ENCODE results near the gene ZDHHC8. TPM values are rescaled to one million over a fixed set of nuclear protein-coding genes. Genes with fewer than 3 reads are reported as not detected.

ZDHHC8 gene
- total RNA-seq, 1 experiment from 2014 or later, result 78.4 TPM

DNA sequence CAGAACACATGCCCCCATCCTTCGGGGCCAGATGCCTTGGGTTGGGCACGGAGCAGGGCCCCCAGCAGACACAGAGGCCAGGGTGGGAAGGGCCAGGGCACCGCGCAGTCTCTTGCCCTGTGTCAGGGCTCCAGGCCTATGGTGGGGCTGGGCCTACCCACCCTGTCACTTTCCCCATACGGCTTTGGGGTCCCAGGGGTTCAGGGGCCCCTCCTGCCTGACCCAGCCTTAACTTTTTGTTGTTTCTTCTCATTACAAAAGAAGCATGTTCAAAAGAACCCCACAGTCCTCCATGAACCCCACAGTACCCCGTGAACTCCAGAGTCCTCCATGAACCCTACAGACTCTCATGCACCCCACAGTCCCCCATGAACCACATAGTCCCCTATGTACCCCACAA is 52.2 kb downstream of the ZDHHC8 start:
- no peak for DNase-seq
- no peaks in the 10 kb centered on the region for H3K4me1 Mint-ChIP-seq (ENCODE audit: low read depth, unreplicated experiment)
- H3K9me3 Mint-ChIP-seq (ENCODE audit: low read depth, unreplicated experiment), result no peaks in the 10 kb centered on the region
- no peaks in the 10 kb centered on the region for H3K36me3 Mint-ChIP-seq (ENCODE audit: insufficient read depth, unreplicated experiment)
- BruUV-seq (replicated peaks), result no TSS peak
- intact Hi-C loops (cut with micrococcal nuclease; ENCODE audit: unreplicated experiment), result no loop called here
- TF ChIP-seq, protein P1, sequence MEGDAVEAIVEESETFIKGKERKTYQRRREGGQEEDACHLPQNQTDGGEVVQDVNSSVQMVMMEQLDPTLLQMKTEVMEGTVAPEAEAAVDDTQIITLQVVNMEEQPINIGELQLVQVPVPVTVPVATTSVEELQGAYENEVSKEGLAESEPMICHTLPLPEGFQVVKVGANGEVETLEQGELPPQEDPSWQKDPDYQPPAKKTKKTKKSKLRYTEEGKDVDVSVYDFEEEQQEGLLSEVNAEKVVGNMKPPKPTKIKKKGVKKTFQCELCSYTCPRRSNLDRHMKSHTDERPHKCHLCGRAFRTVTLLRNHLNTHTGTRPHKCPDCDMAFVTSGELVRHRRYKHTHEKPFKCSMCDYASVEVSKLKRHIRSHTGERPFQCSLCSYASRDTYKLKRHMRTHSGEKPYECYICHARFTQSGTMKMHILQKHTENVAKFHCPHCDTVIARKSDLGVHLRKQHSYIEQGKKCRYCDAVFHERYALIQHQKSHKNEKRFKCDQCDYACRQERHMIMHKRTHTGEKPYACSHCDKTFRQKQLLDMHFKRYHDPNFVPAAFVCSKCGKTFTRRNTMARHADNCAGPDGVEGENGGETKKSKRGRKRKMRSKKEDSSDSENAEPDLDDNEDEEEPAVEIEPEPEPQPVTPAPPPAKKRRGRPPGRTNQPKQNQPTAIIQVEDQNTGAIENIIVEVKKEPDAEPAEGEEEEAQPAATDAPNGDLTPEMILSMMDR (IDR thresholded peaks at IDR 0.05; ENCODE audit: unreplicated experiment), result no peak
- no peak overlapping the region for H3K4me3 Mint-ChIP-seq (ENCODE audit: low read depth, unreplicated experiment)
- no peak overlapping the region for H3K27ac Mint-ChIP-seq (ENCODE audit: unreplicated experiment)
- CTCF ChIA-PET, result no interaction called here
- peaks cover 63% of the 10 kb centered on the region for H3K27me3 Mint-ChIP-seq (ENCODE audit: unreplicated experiment)

DNA sequence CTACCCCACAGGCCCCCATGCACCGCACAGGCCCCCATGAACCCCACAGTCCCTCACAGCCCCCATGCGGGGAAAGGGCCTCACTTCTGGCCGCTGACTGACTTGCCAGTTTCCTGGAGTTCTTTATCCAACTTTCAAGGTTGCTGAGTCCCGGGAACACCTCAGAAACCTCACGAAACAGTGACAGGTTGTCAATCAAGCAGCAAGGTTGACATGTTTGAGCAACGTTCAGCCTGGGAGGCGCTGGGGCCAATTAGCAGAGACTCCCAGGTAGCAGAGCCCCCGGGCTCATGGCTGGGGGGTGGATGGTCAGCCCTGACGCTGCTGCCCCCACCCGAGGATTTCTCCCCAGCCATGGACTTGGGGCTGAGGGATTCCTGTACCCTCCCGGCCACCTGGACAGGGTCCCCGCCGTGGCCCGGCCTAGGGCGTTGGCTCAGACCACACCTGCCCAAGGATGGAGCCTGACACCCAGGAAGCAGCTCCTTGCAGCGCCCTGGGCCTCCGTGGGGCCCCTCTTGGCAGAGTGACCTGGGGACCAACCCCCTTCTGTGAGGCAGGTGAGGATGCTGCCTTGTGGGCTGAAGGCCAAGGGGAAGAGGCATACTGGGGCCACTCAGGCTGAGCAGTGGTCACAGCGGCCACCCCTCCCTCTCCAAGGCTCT is 53.0 kb downstream of the ZDHHC8 start:
- DNase-seq, result no peak
- Mint-ChIP-seq H3K27ac (ENCODE audit: unreplicated experiment) (no peak overlapping the region), H3K36me3 (ENCODE audit: insufficient read depth, unreplicated experiment) (no peaks in the 10 kb centered on the region), H3K9me3 (ENCODE audit: low read depth, unreplicated experiment) (no peaks in the 10 kb centered on the region), H3K4me3 (ENCODE audit: low read depth, unreplicated experiment) (no peak overlapping the region), H3K27me3 (ENCODE audit: unreplicated experiment) (peaks cover 60% of the 10 kb centered on the region), H3K4me1 (ENCODE audit: low read depth, unreplicated experiment) (no peaks in the 10 kb centered on the region)
- intact Hi-C loops (cut with micrococcal nuclease; ENCODE audit: unreplicated experiment), result no loop called here
- no TSS peak for BruUV-seq (replicated peaks)
- TF ChIP-seq, protein P1 (IDR thresholded peaks at IDR 0.05; ENCODE audit: unreplicated experiment), result no peak
- CTCF ChIA-PET, result no interaction called here

DNA sequence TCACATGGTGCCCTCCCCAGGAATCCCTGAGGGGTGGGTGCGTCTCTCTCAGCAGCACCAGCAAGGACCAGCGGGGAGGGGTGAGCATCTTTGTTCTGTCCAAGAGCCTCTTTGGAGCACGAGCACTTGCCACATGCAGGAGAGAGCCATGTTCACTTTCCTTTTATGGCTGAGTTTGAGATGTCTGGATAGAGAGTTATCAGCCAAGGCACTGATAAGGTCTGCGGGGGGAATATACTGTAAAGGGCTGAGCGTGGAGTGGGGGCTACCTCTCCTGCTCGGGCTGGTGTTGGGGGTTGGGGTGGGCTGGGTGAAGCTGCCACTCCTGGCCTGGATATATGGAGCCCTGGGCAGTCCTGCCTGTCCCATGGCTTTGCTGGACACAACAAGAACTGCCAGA is 54.1 kb downstream of the ZDHHC8 start:
- no peaks in the 10 kb centered on the region for H3K36me3 Mint-ChIP-seq (ENCODE audit: insufficient read depth, unreplicated experiment)
- DNase-seq, result no peak
- no TSS peak for BruUV-seq (replicated peaks)
- TF ChIP-seq, protein P1 (IDR thresholded peaks at IDR 0.05; ENCODE audit: unreplicated experiment), result no peak
- no peak overlapping the region for H3K4me3 Mint-ChIP-seq (ENCODE audit: low read depth, unreplicated experiment)
- intact Hi-C loops (cut with micrococcal nuclease; ENCODE audit: unreplicated experiment), result no loop called here
- CTCF ChIA-PET, result no interaction called here
- peaks cover 60% of the 10 kb centered on the region for H3K27me3 Mint-ChIP-seq (ENCODE audit: unreplicated experiment)
- no peaks in the 10 kb centered on the region for H3K4me1 Mint-ChIP-seq (ENCODE audit: low read depth, unreplicated experiment)
- no peak overlapping the region for H3K27ac Mint-ChIP-seq (ENCODE audit: unreplicated experiment)
- H3K9me3 Mint-ChIP-seq (ENCODE audit: low read depth, unreplicated experiment), result no peaks in the 10 kb centered on the region

DNA sequence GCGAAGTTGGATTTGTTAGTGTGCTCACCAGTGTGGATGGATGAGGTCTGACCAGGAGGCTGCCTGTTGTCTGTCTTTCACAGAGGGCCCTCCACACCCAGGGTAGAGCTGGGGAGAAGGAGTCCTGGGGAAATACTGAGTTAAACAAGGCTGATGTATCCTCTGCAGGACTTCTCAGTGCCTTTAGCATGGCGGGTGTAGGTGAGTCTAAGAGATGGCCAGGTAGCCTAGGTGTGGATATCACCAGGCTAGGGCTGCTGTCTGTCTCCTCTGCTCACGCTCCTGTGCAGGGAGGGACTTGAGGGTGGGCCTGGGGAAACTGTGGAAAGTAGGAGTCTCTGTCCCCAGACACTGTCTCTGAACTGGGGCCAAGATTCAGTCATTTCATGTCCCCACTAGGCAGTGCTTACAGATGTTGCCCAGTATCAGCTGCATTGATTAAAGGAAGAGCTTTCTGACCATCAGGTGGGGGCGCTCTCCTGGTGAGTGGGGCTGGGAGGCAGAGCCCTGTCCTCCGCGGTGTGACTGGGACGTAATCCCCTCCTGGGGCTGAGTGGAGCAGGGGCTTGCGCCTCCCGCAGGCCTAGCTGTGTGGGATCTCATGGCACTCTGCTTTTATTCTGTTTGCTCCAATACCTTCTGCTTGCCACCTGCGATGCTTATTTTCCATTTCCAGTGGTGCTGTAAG is 54.7 kb downstream of the ZDHHC8 start:
- no peak for DNase-seq
- CTCF ChIA-PET, result interaction anchor here (1.2 kb wide), 1 partner anchor 11 kb away, joined by 3 read pairs; no protein-coding TSS in a partner anchor

More for the DNA sequence above, 54.7 kb downstream of the ZDHHC8 start:
- peaks cover 60% of the 10 kb centered on the region for H3K27me3 Mint-ChIP-seq (ENCODE audit: unreplicated experiment)
- intact Hi-C loops (cut with micrococcal nuclease; ENCODE audit: unreplicated experiment), result no loop called here
- BruUV-seq (replicated peaks), result no TSS peak
- no peaks in the 10 kb centered on the region for H3K4me1 Mint-ChIP-seq (ENCODE audit: low read depth, unreplicated experiment)
- H3K4me3 Mint-ChIP-seq (ENCODE audit: low read depth, unreplicated experiment), result no peak overlapping the region
- H3K27ac Mint-ChIP-seq (ENCODE audit: unreplicated experiment), result no peak overlapping the region
- no peaks in the 10 kb centered on the region for H3K36me3 Mint-ChIP-seq (ENCODE audit: insufficient read depth, unreplicated experiment)
- TF ChIP-seq, protein P1 (IDR thresholded peaks at IDR 0.05; ENCODE audit: unreplicated experiment), result no peak
- H3K9me3 Mint-ChIP-seq (ENCODE audit: low read depth, unreplicated experiment), result no peaks in the 10 kb centered on the region
